H1 (cell line): Measurements from ENCODE around the gene WDFY4. TPM values are rescaled to one million over a fixed set of nuclear protein-coding genes. Genes with fewer than 3 reads are reported as not detected.

Source experiments
- EGR1 ChIP-seq: IDR thresholded peaks from 2 replicates; pipeline ENCODE4 v1.6.1; 2011; ENCODE audit warnings: low read depth, low read length, borderline replicate concordance
- KDM4A ChIP-seq: IDR thresholded peaks from one replicate; pipeline ENCODE4 v1.7.1; 2012; ENCODE audit warnings: low read depth, mild to moderate bottlenecking, moderate library complexity, low read length, inconsistent platforms; ENCODE audit not compliant: severe bottlenecking
- POLR2AphosphoS5 ChIP-seq: IDR thresholded peaks from 2 replicates; pipeline ENCODE4 v1.6.1; 2011; ENCODE audit warnings: low read depth, low read length
- SAP30 ChIP-seq: fragments of 300-600 bp; sonication (generic); IDR thresholded peaks from 2 replicates; pipeline ENCODE4 v1.7.1; 2012; ENCODE audit warnings: low read length, moderate library complexity, mild to moderate bottlenecking, inconsistent platforms; ENCODE audit not compliant: insufficient read depth, insufficient replicate concordance
- polyA plus RNA-seq, 7 experiments: library from polyadenylated mRNA; depleted of rRNA in 3 of 7; stranded (reverse) in 5 of 7; unstranded in 2 of 7; fragments of >200 nt in 5 of 7; fragments of 200-250 nt in 2 of 7; gene quantifications; 1 replicate in 5 of 7; 2 replicates in 1 of 7; 4 replicates in 1 of 7; pipeline versions ENCODE4 v1.2.1 to v1.2.3, GENCODE V29; 2011 to 2013; ENCODE audit warnings: missing spikeins in 2 of 7, mixed read lengths in 2 of 7
- total RNA-seq: library from RNA; stranded (reverse); fragmentation: NEBNext Ultra II Directional; extraction: Animal tissue kit (Norgen Biotek cat#: 25700); gene quantifications from 2 replicates; pipeline ENCODE4 v1.2.1, GENCODE V29; 2021

Gene WDFY4
- total and polyA plus RNA-seq, 2 of the 8 experiments (the other 6 are each of a cell fraction or from before 2014, with no cell fraction given), result not detected

DNA sequence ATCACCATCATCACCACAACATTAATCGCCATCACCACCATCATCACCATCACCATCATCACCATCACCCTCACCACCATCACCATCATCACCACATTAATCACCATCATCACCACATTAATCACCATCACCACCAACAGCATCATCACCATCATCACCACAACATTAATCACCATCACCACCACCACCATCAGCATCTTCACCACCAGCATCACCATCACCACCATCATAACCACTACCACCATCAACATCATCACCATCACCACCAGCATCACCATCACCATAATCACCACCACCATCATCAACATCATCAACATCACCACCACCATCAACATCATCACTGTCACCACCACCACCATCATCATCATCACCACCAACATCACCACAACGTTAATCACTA is 124.6 kb downstream of the WDFY4 start (continued):
- no peak for TF ChIP-seq SAP30
- no peak for TF ChIP-seq EGR1
- TF ChIP-seq POLR2AphosphoS5, result no peak
- TF ChIP-seq KDM4A, result no peak
- TF ChIP-seq, all 59 proteins: peak for 0
